Astrocyte of the spinal cord (primary cell): ENCODE data around the gene RPL14.

Source experiments
- DNase-seq: peaks from one replicate; pipeline ENCODE4 v3.0.0; 2011; ENCODE audit warnings: low read depth, low spot score
- H3K4me3 ChIP-seq: 2 replicates; pipeline ENCODE4 v1.5.1; 2011; ENCODE audit warnings: low read depth, mild to moderate bottlenecking, low read length, moderate library complexity
- CTCF ChIP-seq: IDR thresholded peaks from 2 replicates; pipeline ENCODE4 v1.5.1; 2012; ENCODE audit warnings: low read depth, mild to moderate bottlenecking, low read length, inconsistent platforms
- in situ Hi-C: cut with HindIII; loops from 2 replicates; pipeline ENCODE4 v1.10.0; 2017; ENCODE audit warnings: low sequenced_read_pairs

Gene RPL14

GRCh38 chr3:40497288-40497687 lies 40.1 kb downstream of the RPL14 start:
- no peak for TF ChIP-seq CTCF
- DNase-seq, result no peak
- H3K4me3 ChIP-seq, result no peak overlapping the region
- in situ Hi-C loops, result no loop called here

GRCh38 chr3:40499952-40500351 lies 42.8 kb downstream of the RPL14 start:
- DNase-seq, result no peak
- in situ Hi-C loops, result no loop called here
- H3K4me3 ChIP-seq, result no peak overlapping the region
- TF ChIP-seq CTCF, result no peak

- TF ChIP-seq CTCF, result no peak
- DNase-seq, result no peak
- in situ Hi-C loops, result no loop called here
- H3K4me3 ChIP-seq, result no peak overlapping the region
These were observed 44.9 kb downstream of the RPL14 start for GRCh38 chr3:40502034-40502433.

GRCh38 chr3:40504636-40505430 lies 47.7 kb downstream of the RPL14 start:
- H3K4me3 ChIP-seq, result no peak overlapping the region
- peak; percentile 89 for DNase-seq
- in situ Hi-C loops, result no loop called here
- TF ChIP-seq CTCF, result no peak

- TF ChIP-seq CTCF, result peak; percentile 46
These were observed 48.7 kb downstream of the RPL14 start, which contains the start of gene ZNF620 for GRCh38 chr3:40505599-40506462. TSS of gene ZNF620 (plus strand) at chr3:40506039. CDS start at chr3:40506353, 314 bp downstream.

GRCh38 chr3:40511031-40511718 lies 54.0 kb downstream of the RPL14 start:
- DNase-seq, result no peak
- no peak for TF ChIP-seq CTCF
- in situ Hi-C loops, result no loop called here
- H3K4me3 ChIP-seq, result no peak overlapping the region

More at GRCh38 chr3:40505599-40506462, 48.7 kb downstream of the RPL14 start, which contains the start of gene ZNF620:
- in situ Hi-C loops, result no loop called here
- H3K4me3 ChIP-seq, result peak within 1 kb of the TSS; percentile 65
- peak; percentile 54 for DNase-seq
